Peyer's patch (tissue), 4 donors: ENCODE results near the gene PLIN5.

Experiments
- CTCF ChIP-seq, 6 experiments: fragments of 450-650 bp in 4 of 6; fragments of 200-600 bp in 2 of 6; sonication (generic) in 1 of 6; IDR thresholded peaks; one replicate each; pipeline ENCODE4 v1.5.1; 2017 to 2019; ENCODE audit warnings: antibody characterized with exemption in 6 of 6, mild to moderate bottlenecking in 3 of 6, moderate library complexity in 1 of 6
- POLR2A ChIP-seq, 2 donors: fragments of 450-650 bp; IDR thresholded peaks; one replicate each; pipeline ENCODE4 v1.5.1; 2017; ENCODE audit warnings: antibody characterized with exemption in 2 of 2, mild to moderate bottlenecking in 2 of 2, moderate library complexity in 2 of 2

DNA sequence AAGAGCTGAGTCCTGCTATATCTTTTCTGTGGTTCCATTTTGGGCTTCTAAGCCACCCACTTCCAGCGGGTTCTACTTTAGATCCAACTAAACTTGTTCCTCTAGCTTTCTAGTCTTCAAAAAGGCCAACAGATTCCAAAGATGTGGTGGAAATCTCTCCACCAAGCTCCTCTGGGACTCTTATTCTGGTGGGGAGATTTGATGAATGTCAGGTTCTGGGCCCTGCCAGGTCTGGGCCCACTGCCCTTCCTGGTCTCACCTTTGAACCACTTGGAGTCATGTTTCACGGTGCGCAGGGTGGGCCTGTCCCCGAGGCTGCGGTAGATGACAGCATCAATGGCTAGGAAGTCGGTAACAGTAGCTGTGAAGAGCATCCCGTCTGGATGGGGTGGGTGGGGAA, 19.7 kb upstream of the PLIN5 start:
- TF ChIP-seq CTCF (IDR thresholded peaks at IDR 0.05) (no peak), POLR2A (IDR thresholded peaks at IDR 0.05) (no peak)
